HT1080 (cell line): Measurements from ENCODE around the gene CRACR2A. TPM values are rescaled to one million over a fixed set of nuclear protein-coding genes. Genes with fewer than 3 reads are reported as not detected.

Experiments
- DNase-seq: peaks from one replicate; pipeline ENCODE4 v3.0.0-alpha.2; 2015; ENCODE audit warnings: low read depth
- total RNA-seq: library from RNA; depleted of rRNA; stranded (reverse); fragments of >200 nt; shearing (Covaris generic); gene quantifications from 2 replicates; pipeline ENCODE4 v1.2.3, GENCODE V29; 2014

Gene CRACR2A
- total RNA-seq, 1 experiment from 2014 or later, result 29.8 TPM

DNA sequence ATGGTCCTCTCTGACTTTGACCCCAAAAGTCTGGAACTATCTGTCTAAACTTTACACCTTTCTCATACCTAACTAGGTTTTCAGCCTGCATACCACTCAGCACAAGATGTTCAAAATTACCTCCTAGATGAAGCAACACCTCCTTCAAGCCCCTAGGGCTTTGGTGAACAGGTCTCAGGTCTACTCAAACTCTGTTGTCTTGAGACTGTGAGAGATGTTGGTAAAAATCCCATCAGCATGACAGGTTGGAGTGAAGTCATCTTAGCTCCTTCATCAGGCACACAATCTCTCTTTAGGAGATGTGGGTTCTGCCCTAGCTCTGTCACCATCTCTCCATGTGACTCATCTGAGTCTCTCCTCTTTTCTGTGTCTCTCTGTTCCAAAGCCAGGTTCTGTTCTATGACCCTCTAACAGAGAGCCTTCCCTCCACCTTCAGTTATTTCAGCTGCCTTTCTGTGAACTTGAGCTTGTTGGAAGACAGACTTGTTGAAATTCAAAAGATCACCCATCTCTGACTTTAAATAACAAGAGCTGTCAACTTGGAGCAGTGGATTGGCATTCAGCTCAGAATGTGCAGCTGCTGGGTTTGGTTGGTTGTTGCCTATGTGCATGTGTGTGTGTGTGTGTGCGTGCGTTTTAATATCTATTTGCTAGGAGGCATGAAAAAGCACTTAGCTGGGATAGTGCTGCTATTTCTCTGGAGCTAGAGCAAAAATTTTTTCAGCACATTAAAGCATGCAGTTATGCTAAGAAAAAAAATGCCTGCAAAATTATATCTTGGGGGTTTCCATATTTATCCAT lies 130.7 kb downstream of the CRACR2A start:
- DNase-seq, result no peak

DNA sequence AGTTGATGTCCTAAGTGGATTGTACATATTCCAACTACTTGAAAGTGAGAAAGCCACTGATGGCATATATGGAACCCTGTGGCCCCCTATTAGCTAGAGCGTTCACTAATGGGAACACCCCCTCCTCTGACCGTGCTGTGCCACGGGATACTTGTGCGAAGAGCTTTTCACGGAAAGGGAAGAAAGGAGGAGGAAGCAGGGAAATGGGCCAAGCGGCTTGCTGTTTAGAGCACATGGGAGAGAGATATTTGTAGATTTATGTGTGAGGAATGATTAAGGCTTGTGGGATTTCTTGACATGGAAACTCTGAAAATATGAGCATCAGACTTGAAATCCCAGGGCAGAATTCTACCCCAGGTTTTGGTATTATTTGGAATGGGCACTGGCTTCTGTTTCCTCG lies 132.1 kb downstream of the CRACR2A start:
- DNase-seq, result no peak

GRCh38 chr12:3617565-3617964 lies 135.3 kb downstream of the CRACR2A start:
- DNase-seq, result no peak

DNA sequence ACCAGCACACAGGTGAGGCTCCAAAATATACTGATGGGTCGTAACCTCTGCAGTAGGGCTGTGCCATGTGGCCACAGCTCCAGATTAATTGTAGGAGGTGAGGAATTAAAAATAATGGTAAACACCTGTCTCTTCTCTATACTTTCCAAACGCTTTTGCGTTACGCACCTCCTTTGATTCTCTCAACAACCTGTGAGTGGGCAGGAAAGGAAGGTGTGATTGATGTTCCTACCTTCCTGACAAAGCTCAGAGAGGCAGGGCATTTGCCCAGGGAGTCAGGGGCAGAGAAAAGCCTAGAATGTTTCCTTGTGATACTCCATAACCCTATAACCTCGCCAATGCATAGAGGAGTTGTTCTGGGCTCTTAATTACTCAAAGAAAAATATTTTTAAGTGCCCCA lies 137.0 kb downstream of the CRACR2A start:
- no peak for DNase-seq

GRCh38 chr12:3614806-3615466 lies 138.0 kb downstream of the CRACR2A start:
- no peak for DNase-seq

DNA sequence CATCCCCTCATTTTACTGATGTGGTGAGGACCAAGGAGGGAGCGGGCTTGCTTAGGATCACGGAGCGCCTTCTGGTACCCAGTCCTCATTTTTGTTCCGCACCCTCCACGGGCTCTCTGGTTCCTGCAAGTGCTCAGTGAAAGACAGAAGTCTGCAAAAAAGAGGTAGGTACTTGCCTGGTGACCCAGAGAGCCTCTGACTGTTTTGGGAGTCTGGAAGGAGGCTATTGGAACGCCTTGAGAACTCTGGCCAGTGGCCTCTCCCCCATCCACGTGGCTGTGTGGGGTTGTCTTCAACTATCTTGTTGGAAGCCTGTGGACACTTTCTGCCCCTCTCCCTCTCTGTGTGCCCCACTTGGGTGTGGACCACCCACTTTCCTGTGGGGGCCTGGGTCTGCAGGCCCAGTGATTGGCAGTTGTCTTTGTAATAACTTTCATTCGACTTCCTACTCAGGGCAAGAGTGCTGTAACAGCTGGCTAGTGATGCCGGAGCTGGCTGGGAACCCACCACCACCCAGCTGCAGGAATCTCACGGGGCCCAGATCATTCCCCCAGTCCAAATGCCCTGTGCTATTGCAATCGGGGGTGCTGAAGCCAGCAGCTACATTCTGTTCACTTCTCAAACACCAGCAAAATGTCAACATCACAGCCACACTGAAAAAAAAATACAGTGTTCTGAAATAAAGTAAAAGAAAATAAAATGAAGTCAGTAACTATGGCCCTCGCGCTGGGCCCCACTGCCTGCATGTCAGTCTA lies 139.1 kb downstream of the CRACR2A start:
- DNase-seq, result no peak

DNA sequence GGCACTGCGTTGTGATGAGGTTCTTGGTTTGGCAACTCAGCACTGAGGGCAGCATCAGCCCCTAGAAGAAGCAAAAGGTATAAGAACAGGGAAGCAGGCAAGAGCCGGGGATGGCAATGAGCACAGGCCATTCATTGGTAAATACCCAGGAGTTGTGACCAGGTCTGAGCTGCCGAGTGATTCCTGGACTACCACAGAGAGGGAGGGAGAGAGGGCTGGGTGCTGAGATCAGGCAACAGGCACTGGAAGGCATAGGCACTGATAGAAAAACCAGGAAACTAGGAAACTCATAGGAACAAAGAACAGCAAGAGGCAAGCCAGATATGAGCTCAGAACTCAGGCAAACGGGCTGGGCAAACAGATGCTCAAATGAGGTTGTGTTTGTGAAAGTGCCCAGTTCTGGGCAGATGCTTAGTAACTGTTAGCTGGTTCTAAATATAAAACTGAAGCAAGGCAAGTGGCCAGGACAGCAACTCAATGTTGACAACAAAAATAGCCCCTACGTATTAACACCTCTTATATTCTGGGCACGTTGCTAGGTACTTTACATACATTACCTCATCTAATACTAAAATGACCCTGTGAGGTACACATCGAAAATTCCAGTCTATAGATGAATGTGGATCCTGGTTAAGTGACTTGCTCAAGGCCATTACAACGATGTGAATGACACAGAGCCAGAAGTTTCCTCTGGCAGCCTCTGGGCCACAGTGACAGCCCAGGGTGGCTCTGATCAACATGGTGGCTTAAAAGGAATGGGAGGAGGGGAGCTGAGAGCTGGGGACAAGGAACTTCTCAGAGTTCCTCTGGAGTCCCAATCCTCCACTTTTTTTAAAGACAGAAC lies 140.8 kb downstream of the CRACR2A start:
- DNase-seq, result no peak

DNA sequence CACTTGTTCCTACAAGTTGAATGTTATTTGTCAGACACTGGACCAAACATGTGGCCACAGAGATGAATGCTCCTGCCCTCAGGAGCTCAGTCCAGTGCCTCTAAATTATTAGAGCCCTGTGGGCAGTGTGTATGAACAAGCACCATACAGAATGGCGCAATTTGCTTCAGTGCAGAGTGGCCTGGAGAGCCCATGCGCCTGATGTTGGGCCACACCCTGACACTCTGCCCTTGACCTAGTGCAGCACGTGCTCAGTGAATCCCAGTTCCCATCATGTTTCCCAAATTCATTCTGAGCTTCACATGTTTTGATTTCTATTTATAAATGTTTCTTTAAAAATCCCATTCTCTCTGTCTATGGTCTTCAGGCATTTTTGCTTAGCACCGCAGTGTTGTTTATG lies 145.1 kb downstream of the CRACR2A start:
- no peak for DNase-seq

DNA sequence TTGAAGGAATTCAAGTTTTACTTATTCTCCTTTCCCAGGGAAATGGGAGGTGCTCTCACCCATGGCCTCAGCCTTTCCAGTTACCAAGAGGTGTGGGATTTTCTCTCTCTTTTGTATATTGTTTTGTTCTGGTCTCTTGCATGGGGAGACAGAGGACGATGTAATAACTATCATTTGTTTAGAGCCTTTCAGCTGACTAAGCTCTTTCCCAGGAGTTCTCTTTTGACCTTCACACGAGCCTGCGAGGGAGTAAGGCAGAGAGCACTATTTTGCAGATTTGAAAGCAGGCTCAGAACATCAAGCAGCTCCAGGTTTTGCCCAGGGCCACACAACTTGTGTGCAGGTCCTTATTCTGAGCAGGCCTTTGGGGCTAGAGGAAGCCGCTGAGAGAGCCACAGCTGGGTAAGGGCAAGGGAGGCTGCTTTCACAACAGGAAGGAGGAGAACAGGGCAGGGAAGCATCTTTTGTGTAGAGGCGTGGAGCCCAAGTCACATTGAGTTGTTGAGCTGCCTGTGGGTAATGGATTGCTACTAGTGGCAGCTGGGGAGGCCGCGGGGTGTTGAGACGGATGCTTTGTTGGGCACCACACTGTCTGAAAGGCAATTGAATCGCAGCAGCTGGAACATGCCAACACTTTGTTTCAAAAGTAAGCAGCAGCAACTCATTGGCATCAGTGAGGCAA lies 145.7 kb downstream of the CRACR2A start:
- no peak for DNase-seq

GRCh38 chr12:3606128-3606527 lies 146.8 kb downstream of the CRACR2A start:
- DNase-seq, result no peak

DNA sequence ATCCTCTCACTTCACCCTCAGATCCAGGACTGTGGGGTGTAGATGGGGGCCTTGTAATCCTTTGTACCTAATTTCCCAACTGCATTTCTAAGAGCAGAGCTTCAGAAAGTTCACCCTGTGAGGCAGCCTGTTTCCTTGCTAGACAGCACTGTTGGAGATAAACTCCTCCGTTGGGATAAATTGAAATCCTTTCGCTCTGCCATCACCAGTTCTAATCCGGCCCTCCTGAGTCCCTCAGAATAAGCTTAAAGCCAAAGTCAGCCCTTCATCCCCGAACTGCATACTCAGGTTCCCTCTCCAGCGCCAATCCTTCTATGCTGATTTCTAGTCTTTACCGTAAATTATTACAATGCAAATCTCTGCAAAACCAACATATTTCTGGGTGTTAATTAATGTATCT lies 147.2 kb downstream of the CRACR2A start:
- DNase-seq, result no peak

- DNase-seq, result peak; percentile 28
Measured at GRCh38 chr12:3604748-3605586, 147.9 kb downstream of the CRACR2A start.

- no peak for DNase-seq
Measured at GRCh38 chr12:3604286-3604685, 148.6 kb downstream of the CRACR2A start.

GRCh38 chr12:3603576-3603975 lies 149.3 kb downstream of the CRACR2A start:
- no peak for DNase-seq

DNA sequence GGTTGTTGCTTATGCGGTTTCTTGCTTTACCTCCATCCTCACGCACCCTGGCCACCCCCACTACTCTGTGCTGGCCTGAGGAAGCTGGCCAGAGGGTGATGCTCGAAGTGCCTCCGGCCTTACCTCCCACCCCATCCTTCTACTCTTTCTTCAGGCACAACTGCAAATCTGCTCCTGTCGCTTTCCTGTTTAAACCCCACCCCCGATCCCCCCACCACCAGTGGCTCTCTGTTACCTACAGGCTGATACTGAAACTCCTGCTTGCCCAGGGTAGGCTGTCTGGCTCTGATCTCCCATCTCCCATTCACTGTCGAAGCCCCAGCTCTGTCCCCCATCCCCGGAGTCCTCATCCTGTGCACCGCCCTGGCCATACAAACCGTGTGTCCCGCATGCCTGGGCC lies 150.4 kb downstream of the CRACR2A start:
- DNase-seq, result no peak

GRCh38 chr12:3601461-3602150 lies 151.3 kb downstream of the CRACR2A start:
- no peak for DNase-seq

DNA sequence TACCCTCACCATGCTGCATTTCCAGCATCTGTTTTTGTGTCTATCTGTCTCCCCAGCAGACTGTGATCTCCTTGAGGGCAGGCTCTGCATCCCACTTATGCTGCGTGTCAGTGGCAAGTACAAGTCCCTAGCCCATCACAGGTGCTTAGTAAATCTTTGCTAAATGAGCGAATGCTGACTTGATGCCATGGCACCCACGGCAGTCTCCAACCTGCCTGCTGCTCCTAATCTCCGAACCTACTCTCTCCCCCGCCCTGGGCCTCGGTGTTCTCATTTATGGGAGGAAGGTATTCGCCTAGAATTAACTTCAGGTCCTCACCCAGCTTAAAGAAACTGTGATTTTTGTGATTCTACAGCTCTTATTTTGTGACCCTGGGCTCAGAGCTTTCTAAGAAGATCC lies 152.0 kb downstream of the CRACR2A start:
- DNase-seq, result no peak

- no peak for DNase-seq
Measured at GRCh38 chr12:3600039-3600720, 152.7 kb downstream of the CRACR2A start.
